Left lobe of liver (tissue), 2 donors: ENCODE data around the gene SEC14L5. TPM values are rescaled to one million over a fixed set of nuclear protein-coding genes. Genes with fewer than 3 reads are reported as not detected.

Source experiments
- ATAC-seq: fragments of 200-7000 bp; cut with Tn5 transposase; one replicate; pipeline ENCODE4 v1.9.1; 2020; ENCODE audit warnings: mild to moderate bottlenecking, moderate library complexity
- DNase-seq: peaks from one replicate; pipeline ENCODE4 v3.0.0-alpha.2; 2020; ENCODE audit warnings: low spot score
- total RNA-seq: library from RNA; stranded (reverse); gene quantifications from one replicate; pipeline ENCODE4 v1.2.1, GENCODE V29; 2021
- donor health status: DM: no; HTN: no; CAD: no; lungs with moderate emphysema.
- donor health status: DM: no; HTN: yes; CAD: no.

SEC14L5 gene
- 0.33 TPM for total RNA-seq

- peak; percentile 88 for ATAC-seq
- peak; percentile 100 for DNase-seq
Observed at GRCh38 chr16:4957720-4958509, at the start of gene SEC14L5. Gene SEC14L5, plus strand, starts transcription at chr16:4958330. Its CDS starts 994 bp downstream, at chr16:4959324.

DNA sequence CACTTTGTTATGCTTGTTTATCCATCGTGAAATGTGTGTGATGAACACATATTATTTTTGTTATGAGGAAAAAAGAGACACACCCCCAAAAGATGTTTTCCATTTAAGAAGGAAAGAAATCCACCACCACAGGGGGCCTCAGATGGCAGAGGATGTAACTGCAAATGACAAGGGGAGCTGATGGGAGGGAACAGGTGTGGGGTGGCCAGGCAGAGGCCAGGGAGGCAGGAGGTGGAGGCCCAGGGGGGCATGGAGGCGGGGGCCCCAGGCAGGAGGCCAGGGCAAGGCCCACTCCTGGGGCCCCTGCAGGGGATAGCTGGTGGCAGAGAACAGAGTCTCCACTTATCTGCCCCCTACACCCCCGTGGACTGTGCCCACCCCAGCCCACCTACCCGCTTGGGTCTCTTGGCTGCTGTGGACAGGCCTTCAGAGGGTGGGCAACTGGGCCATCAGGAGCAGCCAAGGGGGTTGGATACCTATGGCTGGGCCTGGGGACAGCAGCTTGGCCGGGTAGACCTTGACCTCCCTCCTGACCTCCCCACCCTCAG, 49.2 kb upstream of the SEC14L5 start:
- DNase-seq: no peak
- ATAC-seq: no peak

DNA sequence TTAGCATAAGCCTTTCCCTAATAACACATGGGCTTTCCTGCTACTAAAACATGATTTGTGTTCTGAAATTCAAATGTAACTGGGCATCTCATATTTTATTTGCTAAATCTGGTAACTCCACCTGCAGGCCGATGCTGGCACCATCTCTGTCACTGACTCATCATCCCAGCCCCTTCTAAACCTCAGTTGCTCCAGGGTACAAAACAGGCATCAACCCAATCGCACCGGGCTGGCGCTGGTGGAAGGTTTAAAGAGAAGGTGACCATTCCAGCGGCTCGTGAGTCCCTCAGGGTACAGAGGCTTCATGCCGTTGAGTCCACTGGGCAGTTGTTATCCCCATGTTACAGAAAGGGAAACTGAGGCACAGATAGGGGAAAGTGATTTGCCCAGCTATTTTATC, 48.3 kb upstream of the SEC14L5 start:
- DNase-seq: no peak
- ATAC-seq: no peak

DNA sequence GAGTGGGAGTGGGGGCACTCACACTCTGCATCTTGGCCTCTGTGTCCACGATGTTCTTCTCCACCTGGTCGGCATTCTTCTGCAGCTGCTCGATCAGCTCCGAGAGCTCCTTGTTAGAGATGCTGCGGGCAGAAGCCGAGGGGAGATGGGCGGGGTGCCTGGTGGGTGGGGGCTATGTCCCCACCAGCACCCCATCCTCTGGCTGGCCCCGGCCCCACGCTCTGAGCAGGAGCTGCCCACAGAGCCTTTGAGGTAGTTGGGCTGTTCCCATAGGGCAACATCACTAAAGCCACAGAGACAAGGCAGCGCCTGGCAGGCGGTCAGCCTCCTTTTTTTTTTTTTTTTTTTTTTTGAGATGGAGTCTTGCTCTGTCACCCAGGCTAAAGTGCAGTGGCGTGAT, 47.3 kb upstream of the SEC14L5 start:
- ATAC-seq: no peak
- DNase-seq: no peak

- peak; percentile 16 for ATAC-seq
- no peak for DNase-seq
Observed at GRCh38 chr16:4911970-4912386, 46.2 kb upstream of the SEC14L5 start.

DNA sequence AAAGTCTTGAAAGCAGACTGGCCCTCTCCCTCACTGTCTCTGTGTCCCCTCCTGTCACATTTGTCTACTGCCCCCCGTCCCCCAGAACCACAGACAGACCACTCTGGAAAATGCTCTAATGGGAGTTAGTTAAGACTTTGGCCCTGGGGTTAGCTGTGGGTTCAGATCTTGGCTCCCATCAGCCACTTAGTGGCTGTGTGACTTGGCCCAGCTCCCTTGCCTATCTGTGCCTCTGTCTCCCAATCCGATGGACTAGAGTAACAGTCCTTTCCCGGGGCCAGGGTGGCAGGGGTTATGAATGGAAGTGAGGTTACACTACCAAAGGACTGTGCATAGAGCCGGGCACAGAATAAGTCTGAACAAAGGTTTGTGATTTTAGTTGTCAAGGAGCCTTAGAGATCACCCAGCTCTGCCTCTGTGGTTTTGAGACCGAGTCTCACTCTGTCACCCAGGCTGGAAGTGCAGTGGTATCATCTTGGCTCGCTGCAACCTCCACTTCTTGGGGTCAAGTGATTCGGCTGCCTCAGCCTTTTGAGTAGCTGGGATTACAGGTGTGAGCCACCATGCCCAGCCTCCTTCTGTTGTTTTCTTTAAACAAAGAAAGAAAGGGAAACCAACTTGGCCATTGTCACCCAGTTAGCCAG, 44.9 kb upstream of the SEC14L5 start:
- peak; percentile 75 for ATAC-seq
- DNase-seq: peak; percentile 67

DNA sequence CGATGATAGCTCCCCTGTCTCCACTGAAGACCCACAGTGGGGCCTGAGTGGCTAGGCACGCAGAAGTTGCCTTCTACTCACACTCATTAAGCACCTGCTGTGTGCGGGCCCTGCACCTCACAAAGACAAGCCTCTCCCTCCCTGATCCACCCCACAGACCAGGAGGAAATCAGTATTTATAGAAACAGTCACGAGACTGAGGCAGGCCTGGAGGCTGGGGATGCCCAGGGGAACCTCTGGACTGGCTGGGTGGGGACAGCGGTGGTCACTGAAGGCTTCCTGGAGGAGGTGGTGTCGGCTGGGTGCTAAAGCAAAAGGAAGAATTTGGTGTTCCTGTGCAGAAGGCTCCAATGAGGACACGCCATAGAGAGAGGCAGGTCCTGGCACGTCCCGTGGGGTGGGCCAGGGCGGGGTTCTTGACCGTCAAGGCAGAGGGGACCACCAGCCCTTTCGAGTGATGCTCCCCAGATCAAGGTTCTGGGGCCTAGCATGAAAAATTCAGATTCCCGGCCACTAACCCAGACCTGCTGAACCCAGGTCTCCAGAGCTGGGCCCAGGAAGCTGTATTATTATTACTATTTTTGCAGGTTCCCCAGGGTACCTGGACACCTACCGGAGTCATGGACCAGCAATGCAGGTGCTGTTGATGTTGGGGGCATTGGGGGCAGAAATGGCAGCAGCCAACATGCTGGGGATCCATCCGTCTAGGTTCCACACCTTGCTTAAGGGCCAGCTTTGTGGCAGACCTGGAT, 44.2 kb upstream of the SEC14L5 start:
- ATAC-seq (no peak), DNase-seq (no peak)

- DNase-seq (no peak), ATAC-seq (no peak)
Observed at GRCh38 chr16:4914528-4915225, 43.5 kb upstream of the SEC14L5 start.

- no peak for ATAC-seq
- DNase-seq: no peak
Observed at GRCh38 chr16:4915226-4915761, 42.8 kb upstream of the SEC14L5 start.

DNA sequence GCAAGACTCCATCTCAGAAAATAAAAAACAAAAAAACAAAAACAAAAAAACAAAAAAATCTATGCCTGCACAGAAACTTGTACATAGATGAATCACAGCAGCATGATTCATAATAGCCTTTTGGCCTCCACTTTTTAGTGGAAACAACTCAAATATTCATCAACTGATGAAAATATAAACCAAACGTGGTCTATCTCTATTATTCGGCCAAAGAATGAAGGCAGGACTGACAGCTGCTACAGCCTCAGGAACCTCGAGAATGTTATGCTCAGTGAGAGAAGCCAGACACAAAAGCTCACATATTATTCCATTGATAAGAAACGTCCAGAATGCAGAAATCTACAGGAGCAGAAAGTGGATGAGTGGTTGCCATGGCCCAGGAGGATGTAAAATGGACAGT, 41.0 kb upstream of the SEC14L5 start:
- DNase-seq: no peak
- no peak for ATAC-seq

- DNase-seq: no peak
- ATAC-seq: no peak
Observed at GRCh38 chr16:4918781-4919251, 39.3 kb upstream of the SEC14L5 start.

DNA sequence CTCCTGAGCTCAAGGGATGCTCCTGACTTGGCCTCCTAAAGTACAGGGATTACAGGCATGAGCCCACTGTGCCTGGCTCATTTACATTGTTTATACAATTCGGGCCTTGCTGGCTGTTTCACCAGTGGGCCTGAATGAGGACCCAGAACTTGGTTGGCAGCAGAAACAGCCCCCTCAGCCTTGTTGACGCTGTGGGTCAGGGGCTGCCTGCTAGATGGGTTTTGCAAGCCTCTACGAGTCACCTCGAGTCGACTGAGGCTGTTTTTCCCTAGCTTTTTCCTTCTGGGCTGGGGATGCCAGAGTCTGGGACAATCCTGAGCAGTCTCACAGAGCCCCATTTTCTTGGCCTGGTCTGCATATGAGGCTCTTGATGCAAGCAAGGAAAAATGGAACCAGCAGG, 37.3 kb upstream of the SEC14L5 start:
- no peak for ATAC-seq
- DNase-seq: no peak

DNA sequence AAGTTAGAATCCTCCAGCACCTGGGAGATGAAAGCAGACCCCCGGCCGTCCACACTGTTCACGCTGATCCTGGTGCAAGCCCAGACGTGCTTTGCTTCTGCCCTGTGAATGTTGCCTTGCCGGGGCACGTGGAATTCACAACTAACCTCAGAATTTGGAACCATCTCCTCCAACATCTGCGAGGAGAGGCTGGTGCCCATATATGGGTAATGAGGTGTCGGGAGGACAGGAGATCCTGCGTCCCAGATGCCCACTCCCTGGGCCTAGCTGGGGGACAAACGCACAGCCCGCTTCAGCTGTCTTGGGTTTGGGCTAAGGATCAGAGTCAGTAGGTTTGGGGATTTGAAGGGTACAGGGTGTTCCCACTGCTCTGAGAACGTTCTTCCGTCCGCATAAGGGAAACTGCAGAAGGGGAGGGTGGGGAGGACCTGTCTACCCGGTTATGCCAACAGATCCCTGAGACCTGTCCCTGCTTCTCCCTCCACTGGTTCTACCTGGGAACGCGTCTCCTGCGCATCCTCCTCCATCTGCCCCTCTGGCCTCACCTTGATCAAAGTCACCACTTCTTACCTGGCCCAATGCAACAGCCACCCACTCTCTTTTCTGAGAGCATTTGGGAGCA, 35.3 kb upstream of the SEC14L5 start:
- no peak for ATAC-seq
- no peak for DNase-seq

DNA sequence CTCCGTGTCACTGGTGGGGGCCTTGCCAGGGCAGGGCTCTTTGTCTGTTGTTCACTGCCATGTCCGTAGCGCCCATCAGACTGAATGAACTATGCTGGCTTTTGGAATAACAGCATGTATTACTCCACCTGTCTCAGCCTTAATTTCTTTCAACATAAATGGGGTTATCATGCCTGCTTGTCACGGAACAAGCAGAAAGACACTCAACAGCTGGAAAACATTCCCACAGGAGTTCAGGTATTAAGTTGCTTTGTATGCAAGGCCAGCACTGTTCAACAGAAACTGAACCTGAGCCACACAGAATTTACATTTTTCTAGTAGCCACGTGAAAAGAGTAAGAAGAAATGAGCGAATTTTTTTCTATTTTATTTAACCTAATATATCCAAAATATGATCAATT, 34.3 kb upstream of the SEC14L5 start:
- DNase-seq: no peak
- no peak for ATAC-seq

DNA sequence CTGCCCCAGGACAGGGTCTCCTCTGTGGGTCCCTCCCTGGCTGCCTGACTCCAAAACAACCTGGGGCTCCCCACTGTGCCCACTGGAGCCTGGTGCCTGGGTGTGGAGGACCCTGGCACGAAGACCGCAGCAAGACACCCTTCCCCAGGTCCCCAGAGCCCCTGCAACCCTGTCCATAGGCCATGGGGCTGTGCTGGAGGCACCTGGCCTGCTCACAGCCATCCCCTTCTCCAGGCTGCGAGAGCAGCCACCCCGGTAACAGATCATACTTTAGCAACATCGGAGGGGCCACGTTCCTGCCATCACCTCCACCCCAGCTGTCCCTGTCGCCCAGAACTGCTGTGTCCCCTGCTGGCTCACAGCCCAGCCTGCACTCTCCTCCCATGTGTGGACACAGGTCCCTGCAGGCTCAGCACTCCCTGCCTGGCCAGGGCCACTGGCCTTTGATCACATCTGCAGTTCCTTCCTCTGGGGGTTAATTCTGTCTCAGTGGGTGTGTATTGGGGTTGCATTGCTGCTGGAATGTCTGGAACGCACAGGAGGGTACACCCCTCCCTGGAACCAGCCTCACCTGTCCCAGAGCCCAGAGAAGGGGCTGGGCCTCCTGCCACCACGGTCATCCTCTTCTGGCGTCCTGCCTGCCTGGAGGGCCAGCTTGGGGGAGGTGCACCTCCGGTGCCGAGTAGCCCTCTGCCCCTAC, 33.4 kb upstream of the SEC14L5 start:
- DNase-seq: peak; percentile 93
- peak; percentile 91 for ATAC-seq

GRCh38 chr16:4925293-4925607, 32.9 kb upstream of the SEC14L5 start:
- no peak for DNase-seq
- no peak for ATAC-seq

GRCh38 chr16:4925791-4926190, 32.3 kb upstream of the SEC14L5 start:
- DNase-seq (no peak), ATAC-seq (no peak)

DNA sequence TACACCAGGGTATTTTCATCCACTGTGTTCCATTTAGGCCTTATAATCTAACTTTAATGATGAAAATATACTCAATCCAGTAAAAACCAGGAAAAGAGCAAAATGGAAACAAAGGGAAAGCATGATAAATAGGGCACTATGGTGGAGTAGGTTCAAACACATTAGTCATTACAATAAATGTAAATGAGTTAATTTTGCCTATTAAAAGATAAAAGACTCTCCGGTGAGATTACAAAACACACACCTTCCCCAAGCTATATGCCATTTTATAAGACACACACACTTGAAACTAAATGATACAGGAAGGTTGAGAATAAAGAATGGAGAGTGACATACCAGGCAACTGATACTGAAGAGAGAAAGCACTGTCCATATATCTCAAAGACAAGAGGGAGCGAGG, 31.2 kb upstream of the SEC14L5 start:
- DNase-seq: no peak
- no peak for ATAC-seq

DNA sequence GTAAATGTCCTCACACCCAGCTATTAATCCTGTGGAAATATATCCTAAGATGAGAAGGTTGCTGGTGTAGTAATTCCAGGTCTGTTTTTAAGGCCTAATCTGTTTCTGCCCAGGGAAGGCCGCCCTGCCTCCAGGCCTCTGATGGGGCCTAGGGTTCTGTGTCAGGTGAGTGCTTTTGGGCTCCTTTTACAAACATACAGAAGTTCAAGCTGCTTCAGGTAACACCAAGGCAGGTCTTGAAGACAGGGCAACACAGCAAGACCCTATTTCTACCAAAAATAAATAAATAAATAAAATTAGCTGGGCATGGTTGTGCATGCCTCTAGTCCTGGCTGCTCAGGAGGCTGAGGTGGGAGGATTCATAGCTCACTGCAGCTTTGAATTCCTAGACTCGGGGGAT, 30.5 kb upstream of the SEC14L5 start:
- ATAC-seq: no peak
- no peak for DNase-seq

GRCh38 chr16:4928227-4928626, 29.9 kb upstream of the SEC14L5 start:
- DNase-seq (no peak), ATAC-seq (no peak)
